ENCODE results near the gene TSACC. TPM values are rescaled to one million over a fixed set of nuclear protein-coding genes. Genes with fewer than 3 reads are reported as not detected.

The TSACC gene
- total RNA-seq (2022; extraction: Qiagen RNA extraction; ENCODE audit: low read depth) = 1.4 to 2.5 TPM (median 2.3 TPM) in 5 replicates

GRCh38 chr1:156338180-156338976, at the start of gene TSACC, which contains the start of gene CCT3:
TSS of gene TSACC (plus strand) at chr1:156338526. CDS start at chr1:156339758, 1,232 bp downstream.
TSS of gene CCT3 (minus strand) at chr1:156338292. CDS start at chr1:156338184, 108 bp downstream.

DNA sequence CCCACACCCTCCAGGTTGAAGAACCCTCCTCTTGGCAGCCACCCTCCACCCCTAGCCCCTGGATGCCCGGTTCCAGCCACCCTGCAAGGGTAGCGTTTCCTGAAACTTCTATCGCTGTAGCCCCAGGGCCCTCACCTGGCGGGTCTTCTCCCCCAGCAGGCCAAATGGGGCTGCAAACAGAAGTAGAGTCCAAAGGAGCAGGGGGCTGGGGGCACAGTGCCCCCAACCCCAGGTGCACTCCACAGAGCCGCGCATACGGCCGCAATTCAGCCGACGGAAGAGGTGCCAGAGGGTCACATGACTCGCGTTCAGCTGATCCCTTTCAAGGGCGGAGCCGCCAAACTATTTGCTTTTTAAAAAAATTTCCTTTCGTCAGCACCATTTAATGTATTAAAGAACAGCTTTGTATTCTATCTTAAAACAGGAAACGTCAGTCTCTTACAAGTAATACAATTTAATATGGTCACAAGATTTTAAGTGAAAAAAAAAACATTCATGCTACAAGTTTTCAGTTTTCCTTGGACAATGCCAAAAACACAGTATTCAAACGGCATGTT, 42.9 kb upstream of the TSACC start, which contains the start of gene GLMP:
TSS of gene GLMP (minus strand) at position 289 of the 557 bp plus-strand sequence. CDS start at position 255, 34 bp downstream.

DNA sequence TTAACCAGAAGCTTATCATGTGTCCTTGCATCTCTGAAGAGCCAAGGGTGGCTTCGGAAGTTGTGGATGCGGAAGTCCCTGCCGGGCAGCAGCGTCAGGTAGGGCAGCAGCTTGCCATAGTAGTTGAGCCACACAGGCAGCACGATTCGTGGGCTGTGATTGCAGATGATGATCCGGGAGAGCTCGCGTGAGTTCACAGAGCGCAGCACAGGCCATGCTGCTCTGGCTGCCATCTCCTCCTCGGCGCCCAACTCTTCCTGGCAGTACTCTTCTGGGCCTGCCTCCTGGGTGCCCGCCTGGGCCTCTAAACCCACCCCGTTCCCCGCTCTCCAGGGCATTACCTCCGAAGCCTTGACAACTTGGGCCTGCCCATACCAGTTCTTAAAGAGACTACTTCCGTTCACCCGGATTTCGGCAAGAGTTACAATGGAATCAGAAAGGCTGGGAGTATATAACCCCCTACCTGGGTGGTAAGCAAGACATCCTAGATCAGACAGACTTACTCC, 39.4 kb upstream of the TSACC start, which contains the start of gene VHLL:
TSS of gene VHLL (minus strand) at position 456 of the 506 bp plus-strand sequence. CDS start at position 338, 118 bp downstream.

GRCh38 chr1:156368889-156369684, 30.8 kb downstream of the TSACC start, which contains the start of gene RHBG:
TSS of gene RHBG (plus strand) at chr1:156369211. CDS start at chr1:156369250, 39 bp downstream.

Other genes starting within 250 kb of the TSACC start
- 631 to 722 TPM (median 685 TPM) in 5 replicates for gene LMNA, start 223.8 kb upstream of the TSACC start, total RNA-seq (2022; extraction: Qiagen RNA extraction; ENCODE audit: low read depth)
- 0.34 to 0.65 TPM (median 0.41 TPM) in 5 replicates for gene SEMA4A, start 184.9 kb upstream of the TSACC start, total RNA-seq (2022; extraction: Qiagen RNA extraction; ENCODE audit: low read depth)
- 25.6 to 29.8 TPM (median 29.2 TPM) in 5 replicates for gene SLC25A44, start 144.4 kb upstream of the TSACC start, total RNA-seq (2022; extraction: Qiagen RNA extraction; ENCODE audit: low read depth)
- gene PMF1, start 125.5 kb upstream of the TSACC start, total RNA-seq (2022; extraction: Qiagen RNA extraction; ENCODE audit: low read depth) = 55.5 to 61.3 TPM (median 60.0 TPM) in 5 replicates
- 0.27 to 1.2 TPM (median 0.44 TPM) in 4 of 5 replicates, not detected in the other for gene BGLAP, start 96.3 kb upstream of the TSACC start, total RNA-seq (2022; extraction: Qiagen RNA extraction; ENCODE audit: low read depth)
- 2.9 to 5.1 TPM (median 3.0 TPM) in 5 replicates for gene PAQR6, start 90.5 kb upstream of the TSACC start, total RNA-seq (2022; extraction: Qiagen RNA extraction; ENCODE audit: low read depth)
- 42.8 to 50.5 TPM (median 49.3 TPM) in 5 replicates for gene SMG5, start 55.7 kb upstream of the TSACC start, total RNA-seq (2022; extraction: Qiagen RNA extraction; ENCODE audit: low read depth)
- 5.5 to 10.5 TPM (median 8.5 TPM) in 5 replicates for gene TMEM79, start 54.2 kb upstream of the TSACC start, total RNA-seq (2022; extraction: Qiagen RNA extraction; ENCODE audit: low read depth)
- 33.8 to 48.8 TPM (median 47.3 TPM) in 5 replicates for gene GLMP, start 42.8 kb upstream of the TSACC start, total RNA-seq (2022; extraction: Qiagen RNA extraction; ENCODE audit: low read depth)
- not detected in 5 replicates for gene VHLL, start 39.2 kb upstream of the TSACC start, total RNA-seq (2022; extraction: Qiagen RNA extraction; ENCODE audit: low read depth)
- gene CCT3, start 234 bp upstream of the TSACC start, total RNA-seq (2022; extraction: Qiagen RNA extraction; ENCODE audit: low read depth) = 400 to 434 TPM (median 426 TPM) in 5 replicates
- gene RHBG, start 30.7 kb downstream of the TSACC start, total RNA-seq (2022; extraction: Qiagen RNA extraction; ENCODE audit: low read depth) = not detected in 5 replicates
- gene MEF2D, start 162.2 kb downstream of the TSACC start, total RNA-seq (2022; extraction: Qiagen RNA extraction; ENCODE audit: low read depth) = 24.4 to 37.4 TPM (median 33.9 TPM) in 5 replicates
- 13.6 to 17.9 TPM (median 15.8 TPM) in 5 replicates for gene IQGAP3, start 234.0 kb downstream of the TSACC start, total RNA-seq (2022; extraction: Qiagen RNA extraction; ENCODE audit: low read depth)
- gene TTC24, start 241.2 kb downstream of the TSACC start, total RNA-seq (2022; extraction: Qiagen RNA extraction; ENCODE audit: low read depth) = not detected in 5 replicates